Coronary artery (tissue), 2 donors: ENCODE data around the gene CROCC2.

Source experiments
- DNase-seq: peaks from one replicate; pipeline ENCODE4 v3.0.0-alpha.2; 2017; ENCODE audit warnings: low spot score
- H3K27ac ChIP-seq, 2 donors: fragments of 200-600 bp; sonication (generic); one replicate each; pipeline ENCODE4 v1.5.1; 2016 to 2019
- H3K4me3 ChIP-seq: fragments of 200-600 bp; sonication (generic); 2 replicates; pipeline ENCODE4 v1.5.1; 2016; ENCODE audit warnings: mild to moderate bottlenecking, moderate library complexity
- CTCF ChIP-seq: fragments of 200-600 bp; sonication (generic); IDR thresholded peaks from one replicate; pipeline ENCODE4 v1.5.1; 2019; ENCODE audit warnings: antibody characterized with exemption

Gene CROCC2

GRCh38 chr2:240992572-240993291 lies 86.6 kb downstream of the CROCC2 start:
- Histone ChIP-seq H3K4me3 (no peak overlapping the region), H3K27ac (peak overlapping the region; percentile 77 to 90)
- TF ChIP-seq CTCF, result no peak
- no peak for DNase-seq

GRCh38 chr2:240993446-240994170 lies 87.5 kb downstream of the CROCC2 start:
- DNase-seq, result no peak
- no peak overlapping the region for H3K4me3 ChIP-seq
- no peak for TF ChIP-seq CTCF
- peak overlapping the region in 1 of 2 donors; percentile 71 for H3K27ac ChIP-seq

GRCh38 chr2:240994171-240994896 lies 88.2 kb downstream of the CROCC2 start:
- H3K27ac ChIP-seq, result peak overlapping the region in 1 of 2 donors; percentile 71
- no peak for TF ChIP-seq CTCF
- H3K4me3 ChIP-seq, result no peak overlapping the region
- DNase-seq, result no peak

- no peak overlapping the region for H3K4me3 ChIP-seq
Measured at GRCh38 chr2:240995041-240996021, 89.2 kb downstream of the CROCC2 start.

GRCh38 chr2:240996161-240996833 lies 90.2 kb downstream of the CROCC2 start:
- Histone ChIP-seq H3K27ac (peak overlapping the region; percentile 22 to 85), H3K4me3 (no peak overlapping the region)
- TF ChIP-seq CTCF, result no peak
- peak; percentile 69 for DNase-seq

More at GRCh38 chr2:240995041-240996021, 89.2 kb downstream of the CROCC2 start:
- no peak for DNase-seq
- TF ChIP-seq CTCF, result no peak
- peak overlapping the region; percentile 3 to 71 for H3K27ac ChIP-seq

GRCh38 chr2:240996834-240997140 lies 90.7 kb downstream of the CROCC2 start:
- Histone ChIP-seq H3K4me3 (no peak overlapping the region), H3K27ac (peak overlapping the region; percentile 22 to 85)
- TF ChIP-seq CTCF, result no peak
- peak; percentile 70 for DNase-seq
